Measurements from ENCODE around the gene KCNJ5. TPM values are rescaled to one million over a fixed set of nuclear protein-coding genes. Genes with fewer than 3 reads are reported as not detected.
"Not testable (repeated sequence)": the region's sequence is repeated elsewhere in the genome, so short reads cannot be mapped to it uniquely, and the experiment has no call there.

KCNJ5 gene
- total RNA-seq, 1 donor from 2014 or later: 8.5 TPM

GRCh38 chr11:128916037-128916572 is 24.9 kb downstream of the KCNJ5 start:
- ATAC-seq (no peak), DNase-seq (no peak)
- no peak overlapping the region for H3K27ac ChIP-seq
- H3K4me1 ChIP-seq: no peaks in the 10 kb centered on the region
- H3K4me3 ChIP-seq: no peak overlapping the region
- intact Hi-C loops (cut with DNase I): no loop called here
- H3K9me3 ChIP-seq: no peaks in the 10 kb centered on the region
- H3K36me3 ChIP-seq: no peaks in the 10 kb centered on the region
- TF ChIP-seq CTCF (IDR thresholded peaks at IDR 0.05): no peak
- H3K27me3 ChIP-seq: no peaks in the 10 kb centered on the region

- Histone ChIP-seq H3K4me1 (no peaks in the 10 kb centered on the region), H3K27ac (no peak overlapping the region), H3K27me3 (no peaks in the 10 kb centered on the region), H3K9me3 (no peaks in the 10 kb centered on the region), H3K36me3 (no peaks in the 10 kb centered on the region), H3K4me3 (no peak overlapping the region)
- intact Hi-C loops (cut with DNase I): no loop called here
- ATAC-seq (no peak), DNase-seq (no peak)
- TF ChIP-seq CTCF (IDR thresholded peaks at IDR 0.05): no peak
Measured at GRCh38 chr11:128916681-128917080, 25.5 kb downstream of the KCNJ5 start.

GRCh38 chr11:128917144-128917724 is 26.1 kb downstream of the KCNJ5 start:
- DNase-seq (no peak), ATAC-seq (no peak)
- H3K36me3 ChIP-seq: no peaks in the 10 kb centered on the region
- TF ChIP-seq CTCF (IDR thresholded peaks at IDR 0.05): no peak
- H3K27me3 ChIP-seq: no peaks in the 10 kb centered on the region
- no peak overlapping the region for H3K4me3 ChIP-seq
- intact Hi-C loops (cut with DNase I): no loop called here
- H3K4me1 ChIP-seq: no peaks in the 10 kb centered on the region
- H3K27ac ChIP-seq: no peak overlapping the region
- no peaks in the 10 kb centered on the region for H3K9me3 ChIP-seq

- no peaks in the 10 kb centered on the region for H3K36me3 ChIP-seq
- intact Hi-C loops (cut with DNase I): no loop called here
- no peaks in the 10 kb centered on the region for H3K27me3 ChIP-seq
- no peak for ATAC-seq
- no peak for TF ChIP-seq CTCF (IDR thresholded peaks at IDR 0.05)
- no peaks in the 10 kb centered on the region for H3K9me3 ChIP-seq
- no peak for DNase-seq
- H3K27ac ChIP-seq: no peak overlapping the region
- no peak overlapping the region for H3K4me3 ChIP-seq
- H3K4me1 ChIP-seq: no peaks in the 10 kb centered on the region
Measured at GRCh38 chr11:128919216-128919615, 28.1 kb downstream of the KCNJ5 start.

GRCh38 chr11:128919635-128920034 is 28.5 kb downstream of the KCNJ5 start:
- intact Hi-C loops (cut with DNase I); H3K36me3 ChIP-seq; H3K9me3 ChIP-seq; H3K4me1 ChIP-seq; ATAC-seq; H3K27ac ChIP-seq; DNase-seq; H3K27me3 ChIP-seq; H3K4me3 ChIP-seq: not testable (repeated sequence)

- Histone ChIP-seq H3K36me3 (no peaks in the 10 kb centered on the region), H3K27me3 (no peaks in the 10 kb centered on the region), H3K4me1 (no peaks in the 10 kb centered on the region), H3K27ac (no peak overlapping the region), H3K9me3 (no peaks in the 10 kb centered on the region), H3K4me3 (no peak overlapping the region)
- no peak for DNase-seq
- no peak for ATAC-seq
- intact Hi-C loops (cut with DNase I): no loop called here
- no peak for TF ChIP-seq CTCF (IDR thresholded peaks at IDR 0.05)
Measured at GRCh38 chr11:128920666-128921065, 29.5 kb downstream of the KCNJ5 start.
